ENCODE data around the gene EPX.

GRCh38 chr17:58253082-58253481 is 60.6 kb downstream of the EPX start:
- TF ChIP-seq EGR1 (IDR thresholded peaks at IDR 0.05) (no peak), CEBPB (IDR thresholded peaks at IDR 0.05) (no peak), REST (IDR thresholded peaks at IDR 0.05; ENCODE audit: low read depth) (no peak), CREB1 (IDR thresholded peaks at IDR 0.05; ENCODE audit: low read depth) (no peak), EP300 (IDR thresholded peaks at IDR 0.05; ENCODE audit: borderline replicate concordance) (no peak), MAX (IDR thresholded peaks at IDR 0.05) (no peak), YY1 (IDR thresholded peaks at IDR 0.05; ENCODE audit: low read depth) (no peak), RAD21 (IDR thresholded peaks at IDR 0.05; ENCODE audit: low read depth) (no peak), ZBTB7A (IDR thresholded peaks at IDR 0.05; ENCODE audit: low read depth) (no peak), TCF12 (IDR thresholded peaks at IDR 0.05; ENCODE audit: low read depth) (no peak), NFIC (IDR thresholded peaks at IDR 0.05) (no peak), FOXM1 (IDR thresholded peaks at IDR 0.05; ENCODE audit: borderline replicate concordance, low read depth) (no peak), TAF1 (IDR thresholded peaks at IDR 0.05; ENCODE audit: low read depth) (no peak)

Data from Ishikawa (cell line).